GM21576 (cell line): ENCODE data around the gene KCNJ12.
"Not testable (repeated sequence)": the region's sequence is repeated elsewhere in the genome, so short reads cannot be mapped to it uniquely, and the experiment has no call there.

Experiments used
- ATAC-seq: cut with Tn5 transposase; IDR thresholded peaks from one replicate; pipeline ENCODE4 v1.9.1; 2021; ENCODE audit warnings: mild to moderate bottlenecking, moderate library complexity; ENCODE audit not compliant: unreplicated experiment

The KCNJ12 gene

DNA sequence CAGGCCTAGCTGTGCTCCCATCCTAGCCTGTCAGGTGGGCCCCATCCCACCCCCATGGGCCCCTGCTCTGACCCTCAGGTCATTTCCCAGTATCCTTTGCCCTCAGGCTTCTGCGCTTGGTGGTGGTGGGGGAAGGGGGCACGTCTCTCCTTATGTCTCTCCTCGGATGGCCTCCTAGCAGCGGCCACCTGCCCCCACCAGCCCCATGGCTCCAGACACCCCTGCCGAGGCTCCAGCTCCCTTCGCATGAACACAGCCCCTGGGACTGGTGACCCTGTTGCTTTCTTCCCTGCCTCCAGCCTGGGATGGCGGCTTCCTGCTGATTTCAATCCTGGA is 27.3 kb upstream of the KCNJ12 start:
- not testable (repeated sequence) for ATAC-seq

DNA sequence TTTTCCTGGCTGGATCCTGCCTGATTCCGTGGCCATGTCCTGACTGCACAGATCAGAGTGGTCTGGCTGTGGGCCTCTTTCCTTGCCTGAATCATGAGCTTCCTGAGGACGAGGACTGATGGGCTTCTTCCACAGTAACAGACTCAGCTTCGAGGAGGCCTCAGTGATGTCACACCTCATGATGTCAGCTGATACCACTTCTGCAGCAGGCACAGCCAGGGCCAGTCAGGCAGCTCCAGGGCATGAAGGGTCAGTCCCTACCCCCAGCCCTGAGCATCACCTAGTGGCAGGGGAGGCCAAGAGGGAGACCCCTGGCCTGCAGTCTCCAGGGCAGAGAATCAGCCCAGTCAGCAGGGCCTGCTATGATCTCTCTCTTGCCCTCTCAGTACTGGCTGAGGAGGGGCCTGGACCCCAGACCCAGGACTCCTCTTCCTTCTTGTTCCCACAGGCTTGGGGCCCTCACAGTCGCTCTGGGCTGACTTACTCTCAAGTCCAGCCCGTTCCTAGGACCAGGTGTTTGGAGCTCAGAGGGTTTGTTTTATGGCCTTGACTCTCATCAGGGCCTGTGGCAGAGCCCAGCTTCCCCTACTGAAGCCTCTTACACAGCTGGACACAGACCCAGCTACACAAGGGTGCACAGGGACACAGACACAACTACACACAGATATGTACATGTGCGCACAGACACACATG is 26.7 kb upstream of the KCNJ12 start:
- ATAC-seq, result not testable (repeated sequence)

DNA sequence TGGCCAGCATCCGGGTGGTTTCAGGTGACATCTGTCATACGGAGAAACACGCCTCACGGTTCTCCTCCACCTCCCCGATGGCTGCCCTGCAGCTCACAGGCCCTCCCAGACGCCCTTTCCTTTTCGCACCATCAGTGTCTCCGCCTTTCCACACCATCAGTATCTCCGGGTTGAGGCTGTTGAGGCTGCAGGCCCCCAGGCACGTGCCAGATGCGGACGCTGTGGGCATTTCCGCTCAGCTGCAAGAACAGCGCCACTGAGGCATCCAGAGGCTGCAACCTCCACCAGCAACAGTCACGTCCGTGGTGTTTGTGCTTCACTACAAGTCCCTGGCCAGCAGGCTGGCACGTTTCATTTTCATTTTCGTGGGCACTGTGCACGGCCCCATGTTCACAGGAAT is 25.7 kb upstream of the KCNJ12 start:
- not testable (repeated sequence) for ATAC-seq

DNA sequence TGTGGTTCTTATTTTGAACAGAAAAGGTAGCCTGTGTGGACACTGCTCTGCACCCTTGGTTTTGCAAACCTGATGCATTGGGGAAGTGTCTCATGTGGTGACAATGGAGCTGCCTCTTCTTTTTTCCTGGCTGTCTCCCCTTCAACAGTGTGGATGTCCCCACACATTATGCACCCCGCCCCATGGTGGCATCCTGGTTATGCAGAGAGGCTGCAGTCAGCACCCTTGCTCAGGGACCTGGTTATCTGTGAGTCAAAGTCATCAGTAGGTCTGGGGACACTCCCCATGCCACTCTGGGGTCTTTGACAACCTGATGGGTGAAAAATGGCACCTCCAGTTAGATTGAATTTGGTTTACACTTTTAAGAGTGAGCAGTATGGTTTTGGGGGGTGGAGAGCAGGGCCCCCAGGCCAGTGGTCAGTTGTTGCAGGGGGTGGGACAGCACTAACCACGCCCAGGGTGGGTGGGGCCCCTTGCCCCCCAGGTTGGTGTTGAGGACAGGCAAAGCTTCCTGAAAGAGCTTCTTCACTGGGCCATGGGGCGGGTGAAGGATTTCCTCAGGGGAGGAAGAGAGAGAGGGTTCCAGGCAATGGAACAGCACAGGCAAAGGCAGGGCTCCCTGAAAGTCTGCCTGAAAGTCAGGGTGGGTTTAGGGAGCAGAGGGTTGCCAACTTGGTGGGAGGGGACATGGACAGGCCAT is 24.6 kb upstream of the KCNJ12 start:
- ATAC-seq, result no peak

DNA sequence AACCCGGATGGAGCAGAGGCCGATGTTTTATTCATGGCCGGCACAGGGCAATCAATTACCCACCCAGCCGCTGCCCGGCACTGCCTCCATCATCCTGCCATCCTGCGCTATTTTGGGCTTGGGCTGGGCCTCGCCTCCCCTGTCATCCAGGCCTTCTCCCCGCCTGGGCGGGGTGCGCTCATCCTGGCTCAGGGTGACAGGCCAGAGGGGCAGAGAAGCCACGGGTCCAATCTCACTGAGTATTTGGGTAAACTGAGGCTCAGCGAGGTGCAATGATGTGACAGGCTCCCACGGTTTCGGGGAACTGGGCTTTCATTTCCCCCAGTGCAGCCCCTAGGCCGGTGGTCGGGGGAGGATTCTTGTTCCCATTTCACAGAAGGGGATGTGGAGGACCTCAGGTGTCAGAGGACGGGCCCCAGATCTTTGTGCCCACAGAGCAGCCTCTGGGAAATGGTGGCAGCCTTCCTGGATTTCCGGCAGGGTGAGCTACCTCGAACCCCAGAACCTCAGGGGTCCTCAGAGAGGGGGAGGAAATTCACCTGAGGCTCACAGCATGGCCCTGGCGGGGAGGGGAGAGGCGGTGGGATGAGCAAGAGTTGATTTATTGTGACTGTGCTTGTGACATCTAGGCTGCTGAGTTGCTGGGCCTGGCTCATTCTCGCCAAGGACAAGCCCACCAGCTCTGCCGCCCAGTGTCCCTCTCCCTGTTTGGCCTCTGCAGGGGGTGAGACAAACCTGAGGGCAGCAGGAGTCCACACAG is 23.8 kb upstream of the KCNJ12 start:
- no peak for ATAC-seq

DNA sequence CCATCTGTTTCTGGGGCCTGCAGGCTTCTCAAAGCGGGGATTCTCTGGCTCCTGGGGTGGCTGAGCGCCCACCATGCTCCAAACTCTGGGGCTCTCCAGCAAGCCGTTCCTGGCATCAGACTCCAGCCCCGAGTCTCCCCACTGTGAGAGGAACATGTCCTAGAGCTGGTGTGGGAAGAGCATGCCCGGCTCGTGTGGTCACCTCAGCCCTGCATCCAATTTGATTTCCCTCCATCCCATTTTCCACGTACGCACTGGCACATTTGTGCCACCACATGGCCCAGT is 23.2 kb upstream of the KCNJ12 start:
- no peak for ATAC-seq

DNA sequence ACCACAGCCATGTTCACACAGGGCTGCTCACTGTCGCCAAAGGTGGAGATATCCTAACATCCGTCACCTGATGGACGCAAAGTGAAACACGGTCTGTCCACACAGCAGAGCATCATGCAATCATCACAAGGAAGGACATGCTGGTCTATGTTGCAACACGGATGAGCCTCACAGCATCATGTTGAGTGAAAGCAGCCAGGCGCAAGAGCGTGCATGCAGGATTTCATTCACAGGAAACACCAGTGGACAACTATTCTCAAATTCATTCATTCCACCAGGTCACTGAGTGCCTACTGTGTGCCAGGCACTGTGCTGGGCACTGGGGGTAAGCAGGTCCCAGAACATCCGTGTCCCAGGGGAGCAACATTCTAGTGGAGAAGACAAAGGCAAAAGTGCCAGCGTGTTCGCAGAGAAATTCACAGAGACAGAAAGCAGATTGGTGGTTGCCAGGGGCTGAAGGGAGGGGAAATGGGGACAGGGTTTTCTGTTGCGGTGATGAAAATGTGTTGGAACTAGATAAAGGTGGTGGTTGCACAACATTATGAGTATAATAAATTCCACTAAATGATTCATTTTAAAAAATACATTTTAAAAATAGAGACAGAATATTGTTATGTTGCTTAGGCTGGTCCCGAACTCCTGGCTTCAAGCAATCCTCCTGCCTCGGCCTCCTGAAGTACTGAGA is 22.7 kb upstream of the KCNJ12 start:
- no peak for ATAC-seq

DNA sequence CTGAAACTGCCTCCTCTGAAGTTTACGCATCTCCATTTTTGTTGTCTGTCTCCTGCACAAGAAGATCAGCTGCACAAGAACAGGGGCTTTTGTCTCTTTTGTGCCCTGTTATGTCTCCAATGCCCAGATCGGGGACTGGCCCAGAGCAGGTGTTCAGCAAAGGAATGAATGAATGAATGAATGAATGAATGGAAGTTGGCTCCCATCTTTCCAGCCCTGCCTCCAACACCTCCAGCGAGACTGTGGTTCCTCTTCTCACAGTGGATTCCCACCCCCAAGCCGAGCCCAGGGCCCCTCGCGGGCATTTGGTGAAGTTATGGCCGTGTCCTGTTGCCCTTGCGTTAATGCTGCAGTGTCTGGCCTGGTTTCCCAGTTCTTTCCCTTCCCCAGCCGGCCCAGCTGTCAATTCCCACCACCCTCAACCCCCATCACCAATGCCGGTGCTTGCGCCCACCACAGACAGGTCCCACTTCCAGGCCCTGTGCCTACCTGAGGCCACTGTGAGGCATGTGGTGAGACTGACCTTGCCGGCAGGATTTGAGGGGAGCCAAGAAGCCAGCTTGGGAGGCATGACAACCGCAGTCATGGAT is 21.3 kb upstream of the KCNJ12 start:
- no peak for ATAC-seq

DNA sequence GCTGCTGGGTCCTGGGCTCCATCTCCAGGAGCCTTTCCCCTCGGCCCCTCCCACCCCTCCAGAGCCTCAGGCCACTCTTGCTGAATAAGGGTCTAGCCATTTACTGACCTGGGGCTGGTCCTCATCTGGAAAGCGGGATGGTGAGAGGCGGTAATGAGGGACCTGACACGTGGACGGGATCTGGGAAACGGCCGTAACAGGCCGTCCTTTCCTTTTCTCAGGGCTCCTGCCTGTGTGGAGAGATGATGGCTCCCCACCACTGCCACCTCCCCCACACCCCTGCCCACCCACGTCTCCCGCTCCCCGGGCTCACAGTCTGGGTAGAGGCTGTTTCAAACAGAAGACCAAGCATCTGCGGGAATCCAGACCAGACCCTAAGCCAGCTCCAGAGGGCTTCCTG is 20.6 kb upstream of the KCNJ12 start:
- ATAC-seq, result no peak

DNA sequence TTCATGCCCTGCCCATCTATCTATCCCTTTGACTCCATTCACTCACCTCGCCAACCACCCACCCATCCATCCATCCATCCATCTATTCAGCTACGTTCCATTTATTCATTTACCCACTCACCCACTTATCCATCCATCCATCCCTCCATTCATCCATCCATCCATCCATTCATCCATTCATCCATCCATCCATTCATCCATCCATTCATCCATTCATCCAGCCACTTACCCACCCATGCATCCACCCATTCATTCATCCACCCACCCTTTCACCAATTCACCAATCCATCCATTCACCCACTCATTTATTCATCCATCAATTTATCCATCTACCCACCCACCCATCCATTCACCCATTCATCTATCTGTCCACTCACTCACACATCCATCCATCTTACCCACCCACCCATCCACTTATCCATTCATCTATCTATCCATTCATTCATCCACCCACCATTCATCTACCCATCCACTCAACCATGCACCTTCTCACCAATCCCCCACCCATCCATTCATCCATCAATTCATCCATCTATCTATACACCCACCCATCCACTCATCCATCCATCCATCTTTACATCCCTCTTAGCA is 19.5 kb upstream of the KCNJ12 start:
- no peak for ATAC-seq

DNA sequence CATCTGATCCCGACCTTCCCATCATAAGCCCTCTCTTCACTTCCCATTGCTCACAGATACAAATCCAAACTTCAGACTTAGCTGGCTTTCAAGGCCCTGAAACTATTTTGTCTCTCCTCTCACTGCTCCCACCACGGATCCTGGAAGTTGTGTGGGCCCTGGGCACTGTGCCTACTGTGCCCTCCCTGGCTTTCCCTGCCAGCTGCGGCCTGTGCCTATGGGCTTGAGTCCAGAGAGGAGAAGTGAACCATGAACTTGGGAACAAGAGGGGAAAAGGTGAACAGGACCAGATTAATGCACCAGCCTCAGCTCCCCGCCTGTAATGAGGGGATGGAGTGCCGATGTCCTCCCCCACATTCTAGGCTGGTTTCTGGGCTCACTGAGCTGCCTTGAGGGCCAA is 18.9 kb upstream of the KCNJ12 start:
- ATAC-seq, result no peak

DNA sequence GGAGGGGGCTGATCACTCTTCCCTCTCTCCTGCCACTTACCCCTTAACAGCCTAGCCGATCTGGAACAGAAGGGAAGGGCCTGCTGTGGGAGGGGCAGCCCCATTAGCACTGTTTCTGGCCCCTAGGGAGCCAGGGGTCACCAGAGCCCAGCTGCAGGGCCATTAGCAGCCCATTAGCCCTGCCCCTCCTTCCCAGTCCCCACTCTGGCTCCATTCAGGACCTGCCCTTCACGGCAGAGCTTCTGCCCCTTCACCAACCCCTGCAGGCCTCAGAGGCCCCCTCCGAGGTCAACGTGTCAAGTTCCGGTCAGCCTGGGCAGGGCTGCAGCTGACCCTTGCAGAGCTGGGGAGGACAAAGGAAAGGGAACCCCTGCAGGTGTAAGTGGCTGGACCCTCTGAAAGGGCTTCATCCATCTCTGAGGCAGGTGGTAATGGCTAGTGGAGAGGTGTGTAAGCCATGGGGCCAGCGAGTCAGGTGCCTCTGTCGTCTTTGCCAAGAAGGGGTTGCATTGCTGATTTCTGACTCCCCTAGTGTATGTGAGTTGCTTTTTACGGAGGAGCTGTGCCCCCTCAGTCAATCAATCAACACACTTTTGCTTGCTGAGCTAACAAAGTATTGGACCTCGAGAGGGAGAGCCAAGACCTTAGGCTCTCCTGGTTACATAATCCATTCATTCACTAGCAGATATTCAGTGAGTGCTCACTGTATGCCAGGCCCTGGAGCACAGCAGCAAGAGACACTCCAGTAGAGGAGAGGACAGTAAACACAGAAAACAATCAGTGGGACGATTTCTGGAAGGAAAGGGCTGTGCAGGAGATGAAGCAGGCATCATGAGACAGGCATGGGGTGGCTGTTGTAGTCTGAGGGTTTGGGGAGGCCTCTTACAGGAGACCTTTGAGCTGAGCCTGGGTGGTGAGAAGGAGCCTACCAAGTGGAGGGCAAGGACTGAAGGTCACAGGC is 18.2 kb upstream of the KCNJ12 start:
- no peak for ATAC-seq

DNA sequence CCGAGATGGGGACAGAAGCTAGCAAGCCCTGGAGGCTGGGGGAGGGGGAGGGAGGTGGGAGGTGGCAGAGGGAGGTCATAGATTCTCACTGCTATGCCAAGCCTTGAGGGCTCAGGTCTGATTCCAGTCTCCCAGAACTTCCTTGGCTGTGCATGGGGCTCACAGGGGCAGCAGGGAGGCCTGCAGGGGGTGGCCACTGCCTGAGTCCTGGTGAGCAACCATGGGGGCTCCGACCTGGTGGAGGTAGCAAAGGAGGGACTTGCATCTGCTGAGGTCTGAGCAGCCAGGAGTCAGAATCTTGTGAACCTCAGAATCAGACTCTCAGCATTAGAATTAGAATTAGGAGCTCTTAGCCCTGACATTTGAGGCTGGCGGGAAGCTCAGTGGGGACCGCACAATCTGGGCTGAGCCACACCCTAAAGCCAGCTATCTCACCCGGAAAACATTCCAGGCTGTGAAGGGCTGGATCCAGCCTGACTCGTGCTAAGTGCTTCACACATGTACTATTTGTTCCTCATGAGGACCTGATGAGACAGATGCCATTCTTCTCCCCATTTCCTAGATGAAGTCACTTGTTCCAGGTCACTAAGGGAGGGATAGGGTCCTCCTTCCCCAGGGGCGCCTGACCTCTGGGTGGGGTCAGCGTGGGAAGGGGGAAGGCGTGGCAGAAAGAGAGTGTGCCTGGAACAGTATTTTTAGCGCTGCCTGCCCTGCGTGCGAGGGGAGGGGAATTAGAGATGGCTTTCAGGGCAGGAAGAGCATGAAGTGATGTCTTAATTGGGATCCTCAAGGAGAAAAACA is 17.3 kb upstream of the KCNJ12 start:
- no peak for ATAC-seq

DNA sequence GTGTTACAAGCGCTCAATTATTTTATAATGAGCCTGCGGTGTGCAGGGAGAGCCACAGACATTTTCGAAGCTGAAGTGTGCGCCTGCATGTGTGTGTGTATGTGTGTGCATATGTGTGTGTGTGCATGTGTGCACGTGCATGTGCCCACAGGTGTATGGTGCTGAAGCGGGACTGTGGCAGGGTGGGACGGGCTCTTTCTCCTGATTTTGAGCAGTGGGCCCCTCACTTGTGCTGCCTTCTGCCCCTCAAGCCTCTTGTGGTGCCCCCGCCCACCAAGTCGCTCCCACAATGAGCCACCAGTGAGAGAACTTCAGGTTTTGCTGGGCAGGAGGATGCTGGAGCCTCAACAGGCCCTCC is 16.7 kb upstream of the KCNJ12 start:
- no peak for ATAC-seq

DNA sequence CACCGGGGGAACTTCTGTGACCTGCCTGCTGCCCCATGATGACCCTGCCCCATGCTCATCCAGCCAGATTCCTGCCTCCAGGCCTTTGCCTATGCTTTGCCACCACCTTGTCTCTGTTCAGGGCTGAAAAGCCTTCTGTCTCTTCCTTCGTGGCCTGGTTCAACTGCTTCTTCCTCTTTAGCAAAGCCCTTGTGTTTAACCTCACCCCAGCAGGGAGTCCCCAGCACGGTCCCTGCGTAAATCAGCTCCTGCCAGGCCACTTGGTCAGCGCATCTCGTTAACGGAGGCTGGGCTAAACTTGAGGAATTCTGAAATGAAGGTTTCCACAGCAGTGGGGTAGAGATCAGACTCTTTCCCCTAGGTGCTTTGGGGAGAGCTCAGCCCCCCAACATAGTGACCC is 16.1 kb upstream of the KCNJ12 start:
- ATAC-seq, result no peak

DNA sequence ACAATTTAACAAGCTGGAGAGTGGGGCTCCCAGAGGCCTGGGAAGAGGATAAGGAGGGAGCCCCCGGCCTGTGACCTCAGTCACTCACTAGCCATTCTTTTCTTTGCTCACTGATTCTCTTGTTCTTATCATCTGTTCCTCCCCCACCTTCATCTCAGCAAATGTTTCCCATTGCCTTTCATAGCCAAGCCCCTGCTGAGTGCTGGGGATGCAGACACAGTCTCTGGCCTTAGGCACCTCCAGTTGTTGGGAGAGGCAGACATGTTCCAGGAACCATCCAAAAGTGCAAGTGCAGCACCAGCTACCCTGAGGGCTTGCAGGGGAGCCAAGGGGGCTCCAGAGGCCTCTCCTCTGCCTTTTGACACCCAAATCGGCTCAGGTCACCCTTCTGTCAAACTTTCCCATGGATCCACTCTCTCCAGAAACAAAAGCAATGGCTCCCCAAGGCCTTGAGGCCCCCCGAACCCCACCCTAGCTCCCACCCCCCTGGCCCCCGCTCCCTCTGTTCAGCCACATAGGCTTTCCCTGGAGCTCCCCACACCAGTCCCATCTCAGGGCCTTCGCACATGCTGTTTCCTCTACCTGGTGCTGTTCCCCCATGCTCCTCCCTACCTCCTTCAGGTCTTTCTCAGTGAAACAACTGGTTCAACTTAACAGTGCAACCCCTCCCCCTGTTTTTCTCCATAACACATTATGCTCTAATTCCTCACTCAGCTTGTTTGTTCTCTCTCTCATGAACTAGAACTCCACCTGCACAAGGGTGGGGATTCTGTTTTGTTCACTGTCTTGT is 14.9 kb upstream of the KCNJ12 start:
- no peak for ATAC-seq

DNA sequence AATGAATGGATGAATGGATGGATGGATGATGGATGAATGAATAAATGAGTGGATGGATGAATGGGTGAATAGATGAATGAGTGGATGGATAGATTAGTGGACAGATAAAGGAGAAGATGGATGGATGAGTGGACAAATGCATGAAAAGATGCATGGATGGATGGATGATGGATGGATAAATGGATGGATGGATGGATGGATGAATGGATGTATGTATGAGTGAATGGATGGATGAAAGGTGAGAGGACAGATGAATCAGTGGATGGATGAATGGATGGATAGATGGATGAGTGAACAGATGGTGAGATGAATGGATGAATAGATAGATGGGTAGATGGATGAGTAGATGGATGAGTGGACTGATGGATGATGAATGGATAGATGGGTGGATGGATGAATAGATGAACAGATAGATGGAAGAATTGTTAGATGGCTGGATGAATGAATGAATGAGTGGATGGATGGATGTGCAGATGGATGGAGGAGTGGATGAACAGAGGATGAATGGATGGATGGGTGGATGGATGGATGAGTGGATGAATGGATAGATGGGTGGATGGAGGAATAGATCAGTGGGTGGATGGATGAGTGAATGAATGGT is 13.7 kb upstream of the KCNJ12 start:
- ATAC-seq, result no peak
